HCT116 (cell line): ENCODE data around the gene CD164L2.

Experiments
- ATF3 ChIP-seq: IDR thresholded peaks from 2 replicates; pipeline ENCODE4 v1.6.1; 2012
- CEBPB ChIP-seq: IDR thresholded peaks from 2 replicates; pipeline ENCODE4 v1.6.1; 2012; ENCODE audit warnings: low read depth
- CTCF ChIP-seq, 3 experiments: fragments of 200-600 bp in 1 of 3; sonication (generic) in 1 of 3; IDR thresholded peaks in 2 of 3; conservative IDR thresholded peaks in 1 of 3; 2 replicates each; pipeline ENCODE4 v1.5.1; 2012 to 2017; ENCODE audit warnings: low read depth in 2 of 3, low read length in 2 of 3, antibody characterized with exemption in 1 of 3, borderline replicate concordance in 1 of 3, control low read depth in 1 of 3, mild to moderate bottlenecking in 1 of 3, mixed read lengths in 1 of 3, mixed run types in 1 of 3, moderate library complexity in 1 of 3; ENCODE audit not compliant: insufficient read depth in 1 of 3
- EZH2 ChIP-seq: fragments of 200-600 bp; sonication (generic); IDR thresholded peaks from 2 replicates; pipeline ENCODE4 v1.6.1; 2017; ENCODE audit warnings: antibody characterized with exemption, mixed run types
- FOSL1 ChIP-seq: IDR thresholded peaks from 2 replicates; pipeline ENCODE4 v1.6.1; 2012; ENCODE audit warnings: low read depth
- POLR2A ChIP-seq: IDR thresholded peaks from 2 replicates; pipeline ENCODE4 v1.7.0; 2011; ENCODE audit warnings: borderline replicate concordance; ENCODE audit not compliant: insufficient read depth, insufficient read length; ENCODE audit errors: extremely low read depth
- RAD21 ChIP-seq: IDR thresholded peaks from 2 replicates; pipeline ENCODE4 v1.6.1; 2012; ENCODE audit warnings: low read depth, mild to moderate bottlenecking

- TF ChIP-seq CEBPB (no peak), RAD21 (no peak), POLR2A (no peak), CTCF (IDR thresholded peaks at IDR 0.05 in 2 of 3, conservative IDR thresholded peaks at IDR 0.05 in 1 of 3; ENCODE audit: borderline replicate concordance in 1 of 3, insufficient read depth in 1 of 3, low read depth in 2 of 3, low read length in 2 of 3) (no peak), EZH2 (no peak), ATF3 (no peak), FOSL1 (no peak)
Observed at GRCh38 chr1:27359822-27360158, 23.3 kb downstream of the CD164L2 start.
